HepG2 (cell line): ENCODE data around the gene RBPJ. TPM values are rescaled to one million over a fixed set of nuclear protein-coding genes. Genes with fewer than 3 reads are reported as not detected.
A peak's percentile ranks its signal among the peaks of the same experiment; 100 is the strongest.

Experiments used
- CHD2 ChIP-seq: IDR thresholded peaks from 2 replicates; pipeline ENCODE4 v1.6.1; 2011; ENCODE audit warnings: low read depth, low read length, improper control_type of control experiment
- EEA1 ChIP-seq: sonication (generic); formaldehyde crosslinking; IDR thresholded peaks from 2 replicates; pipeline ENCODE4 v1.5.1; 2020; ENCODE audit warnings: mild to moderate bottlenecking, missing genetic modification reagents, borderline replicate concordance
- HES4 ChIP-seq: sonication (generic); formaldehyde crosslinking; IDR thresholded peaks from 2 replicates; pipeline ENCODE4 v1.9.0; 2021; ENCODE audit warnings: mild to moderate bottlenecking, missing genetic modification reagents, borderline replicate concordance
- HOXA3 ChIP-seq: sonication (generic); formaldehyde crosslinking; IDR thresholded peaks from 2 replicates; pipeline ENCODE4 v1.5.0; 2020; ENCODE audit warnings: missing genetic modification reagents
- KDM2A ChIP-seq: sonication (generic); formaldehyde crosslinking; IDR thresholded peaks from 2 replicates; pipeline ENCODE4 v1.4.0; 2020; ENCODE audit warnings: low read depth, missing genetic modification reagents, borderline replicate concordance
- MAF1 ChIP-seq: sonication (generic); formaldehyde crosslinking; IDR thresholded peaks from 2 replicates; pipeline ENCODE4 v1.5.0; 2020; ENCODE audit warnings: missing genetic modification reagents, borderline replicate concordance
- MED13 ChIP-seq: sonication (generic); formaldehyde crosslinking; IDR thresholded peaks from 2 replicates; pipeline ENCODE4 v1.5.0; 2020; ENCODE audit warnings: missing genetic modification reagents
- MTA3 ChIP-seq: sonication (generic); formaldehyde crosslinking; IDR thresholded peaks from 2 replicates; pipeline ENCODE4 v1.4.0; 2020; ENCODE audit warnings: missing genetic modification reagents
- MXI1 ChIP-seq: IDR thresholded peaks from 3 replicates; pipeline ENCODE4 v1.6.1; 2012; ENCODE audit warnings: low read depth, low read length, inconsistent platforms, borderline replicate concordance
- NCOA5 ChIP-seq: sonication (generic); formaldehyde crosslinking; IDR thresholded peaks from 2 replicates; pipeline ENCODE4 v1.4.0; 2020; ENCODE audit warnings: missing genetic modification reagents
- NFRKB ChIP-seq: fragments of 450-650 bp; IDR thresholded peaks from 2 replicates; pipeline ENCODE4 v1.6.1; 2017
- NKX3-1 ChIP-seq: sonication (generic); formaldehyde crosslinking; IDR thresholded peaks from 2 replicates; pipeline ENCODE4 v1.5.0; 2020; ENCODE audit warnings: missing genetic modification reagents
- SIX4 ChIP-seq: sonication (generic); formaldehyde crosslinking; IDR thresholded peaks from 2 replicates; pipeline ENCODE4 v1.4.0; 2020; ENCODE audit warnings: missing genetic modification reagents
- ZBTB1 ChIP-seq: sonication (generic); formaldehyde crosslinking; IDR thresholded peaks from 2 replicates; pipeline ENCODE4 v1.4.0; 2020; ENCODE audit warnings: missing genetic modification reagents, borderline replicate concordance
- ZBTB40 ChIP-seq, 2 experiments: fragments of 450-650 bp in 1 of 2; sonication (generic) in 1 of 2; formaldehyde crosslinking in 1 of 2; IDR thresholded peaks; 2 replicates each; pipeline versions ENCODE4 v1.6.1 to v1.8.0; 2016 to 2022; ENCODE audit warnings: antibody characterized with exemption in 1 of 2, mild to moderate bottlenecking in 1 of 2, missing genetic modification reagents in 1 of 2
- ZNF33A ChIP-seq: sonication (generic); formaldehyde crosslinking; IDR thresholded peaks from 2 replicates; pipeline ENCODE4 v1.5.1; 2020; ENCODE audit warnings: missing genetic modification reagents, mild to moderate bottlenecking, moderate library complexity, borderline replicate concordance
- ZNF430 ChIP-seq: sonication (generic); formaldehyde crosslinking; IDR thresholded peaks from 2 replicates; pipeline ENCODE4 v1.9.0; 2021; ENCODE audit warnings: mild to moderate bottlenecking, missing genetic modification reagents
- ZNF772 ChIP-seq: sonication (generic); formaldehyde crosslinking; IDR thresholded peaks from 2 replicates; pipeline ENCODE4 v1.5.0; 2020; ENCODE audit warnings: mild to moderate bottlenecking, missing genetic modification reagents
- polyA plus RNA-seq, 8 experiments: library from polyadenylated mRNA; depleted of rRNA in 3 of 8; stranded (reverse) in 7 of 8; unstranded in 1 of 8; fragments of >200 nt; fragmentation: Illumina TruSeq in 4 of 8; extraction: Trizol in 4 of 8; gene quantifications; 2 replicates each; pipeline versions ENCODE4 v1.2.1 to v1.2.3, GENCODE V29; 2011 to 2016; ENCODE audit warnings: low read depth in 4 of 8, missing spikeins in 1 of 8, mixed read lengths in 1 of 8; ENCODE audit not compliant: insufficient read depth in 1 of 8
- total RNA-seq, 5 experiments: library from RNA; depleted of rRNA; stranded (reverse); fragments of >200 nt; fragmentation: Illumina TruSeq; extraction: Trizol; gene quantifications; 2 replicates each; pipeline ENCODE4 v1.2.3, GENCODE V29; 2016; ENCODE audit warnings: low read depth in 1 of 5
- TF ChIP-seq, protein P1 (sequence below): sonication (generic); formaldehyde crosslinking; IDR thresholded peaks from 2 replicates; pipeline ENCODE4 v1.4.0; 2020; ENCODE audit warnings: missing genetic modification reagents
- TF ChIP-seq, protein P2 (sequence below): IDR thresholded peaks from 2 replicates; pipeline ENCODE4 v1.6.1; 2016; ENCODE audit warnings: low read depth, borderline replicate concordance
- TF ChIP-seq, protein P3 (sequence below): sonication (generic); formaldehyde crosslinking; IDR thresholded peaks from 2 replicates; pipeline ENCODE4 v1.4.0; 2020; ENCODE audit warnings: mild to moderate bottlenecking, missing genetic modification reagents

The RBPJ gene
- total and polyA plus RNA-seq, 2 of the 13 experiments (the other 11 are each of a cell fraction or from before 2014, with no cell fraction given), result 25.9 to 33.2 TPM

DNA sequence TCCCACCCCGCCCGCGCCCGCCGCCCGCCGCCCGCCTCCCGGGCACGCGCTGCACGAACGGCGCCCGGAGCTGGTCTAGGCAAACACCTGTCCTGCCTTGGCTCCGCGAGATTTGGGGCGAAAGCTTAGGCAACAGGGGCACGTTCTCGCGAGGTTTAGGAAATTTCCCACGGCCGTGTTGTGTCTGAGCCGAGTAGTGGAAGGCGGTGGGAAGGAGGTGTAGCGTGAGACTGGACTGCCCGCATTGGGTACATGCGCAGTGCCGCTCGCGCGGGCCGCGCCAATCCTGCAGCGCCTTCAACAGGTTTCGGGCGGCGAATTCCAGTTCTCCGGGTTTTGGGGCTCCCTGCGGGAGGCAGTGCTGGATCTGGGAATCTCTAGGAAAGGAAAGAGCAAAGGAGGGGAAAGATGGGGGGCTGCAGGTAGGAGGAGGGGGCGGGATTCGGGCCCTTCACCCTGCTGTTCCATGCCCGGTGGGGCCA lies 1.3 kb upstream of the RBPJ start (continued):
- TF ChIP-seq SIX4 (CRISPR knock-in tag) (no peak), NCOA5 (no peak), MXI1 (peak; percentile 84), ZNF430 (CRISPR knock-in tag) (no peak), CHD2 (peak; percentile 98), HES4 (CRISPR knock-in tag) (no peak), ZNF772 (0 out of 2 replicates have a peak, but pooled peaks have one; percentile 34), MTA3 (no peak), EEA1 (no peak), KDM2A (CRISPR knock-in tag) (peak; percentile 81), ZBTB1 (CRISPR knock-in tag) (no peak), HOXA3 (CRISPR knock-in tag) (no peak), ZBTB40 (IDR thresholded peaks at IDR 0.05) (no peak), ZBTB40 (CRISPR knock-in tag; IDR thresholded peaks at IDR 0.05) (no peak), MAF1 (CRISPR knock-in tag) (no peak), NFRKB (no peak), NKX3-1 (CRISPR knock-in tag) (no peak), ZNF33A (CRISPR knock-in tag) (no peak), MED13 (CRISPR knock-in tag) (no peak)
- TF ChIP-seq, protein P1, sequence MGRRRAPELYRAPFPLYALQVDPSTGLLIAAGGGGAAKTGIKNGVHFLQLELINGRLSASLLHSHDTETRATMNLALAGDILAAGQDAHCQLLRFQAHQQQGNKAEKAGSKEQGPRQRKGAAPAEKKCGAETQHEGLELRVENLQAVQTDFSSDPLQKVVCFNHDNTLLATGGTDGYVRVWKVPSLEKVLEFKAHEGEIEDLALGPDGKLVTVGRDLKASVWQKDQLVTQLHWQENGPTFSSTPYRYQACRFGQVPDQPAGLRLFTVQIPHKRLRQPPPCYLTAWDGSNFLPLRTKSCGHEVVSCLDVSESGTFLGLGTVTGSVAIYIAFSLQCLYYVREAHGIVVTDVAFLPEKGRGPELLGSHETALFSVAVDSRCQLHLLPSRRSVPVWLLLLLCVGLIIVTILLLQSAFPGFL (CRISPR knock-in tag), result no peak
- TF ChIP-seq, protein P2, sequence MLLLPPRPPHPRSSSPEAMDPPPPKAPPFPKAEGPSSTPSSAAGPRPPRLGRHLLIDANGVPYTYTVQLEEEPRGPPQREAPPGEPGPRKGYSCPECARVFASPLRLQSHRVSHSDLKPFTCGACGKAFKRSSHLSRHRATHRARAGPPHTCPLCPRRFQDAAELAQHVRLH (CRISPR knock-in tag), result 0 out of 2 replicates have a peak, but pooled peaks have one; percentile 17
- TF ChIP-seq, protein P3, sequence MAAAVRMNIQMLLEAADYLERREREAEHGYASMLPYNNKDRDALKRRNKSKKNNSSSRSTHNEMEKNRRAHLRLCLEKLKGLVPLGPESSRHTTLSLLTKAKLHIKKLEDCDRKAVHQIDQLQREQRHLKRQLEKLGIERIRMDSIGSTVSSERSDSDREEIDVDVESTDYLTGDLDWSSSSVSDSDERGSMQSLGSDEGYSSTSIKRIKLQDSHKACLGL (CRISPR knock-in tag), result no peak; the same call in 1 of the 2 replicates
